Pancreas (tissue), 10 donors: ENCODE measurements around the gene CARD9. TPM values are rescaled to one million over a fixed set of nuclear protein-coding genes. Genes with fewer than 3 reads are reported as not detected.

Experiments used
- ATAC-seq, 4 donors: fragments of 200-7000 bp; cut with Tn5 transposase; one replicate each; pipeline versions ENCODE4 v1.8.0 to v1.9.1; 2020; ENCODE audit warnings: mild to moderate bottlenecking in 4 of 4, moderate library complexity in 4 of 4
- DNase-seq, 6 donors: peaks; one replicate each; pipeline ENCODE4 v3.0.0-alpha.2; 2020
- FAIRE-seq: peaks from 2 replicates; lab custom pipeline; 2012; peaks lifted over from hg19 to GRCh38; lab: Jason Lieb, UNC
- H3K27ac ChIP-seq, 4 donors: fragments of 200-600 bp; sonication (generic); 1 replicate in 3 of 4; 2 replicates in 1 of 4; pipeline versions ENCODE4 v1.5.0 to v1.8.0; 2020
- H3K27me3 ChIP-seq, 4 donors: fragments of 200-600 bp; one replicate each; pipeline ENCODE4 v1.8.0; 2021
- H3K36me3 ChIP-seq, 3 donors: fragments of 200-600 bp; sonication (generic) in 1 of 3; one replicate each; pipeline versions ENCODE4 v1.5.0 to v1.8.0; 2020 to 2021
- H3K4me1 ChIP-seq, 3 donors: fragments of 200-600 bp; one replicate each; pipeline ENCODE4 v1.8.0; 2021
- H3K4me3 ChIP-seq, 4 donors: fragments of 200-600 bp; sonication (generic) in 2 of 4; one replicate each; pipeline versions ENCODE4 v1.5.0 to v1.8.0; 2020 to 2021
- H3K9me3 ChIP-seq, 4 donors: fragments of 200-600 bp; one replicate each; pipeline ENCODE4 v1.8.0; 2021
- WGBS, 2 donors: extraction: QIAGEN DNeasy Blood & Tissue Kit; methylation state at CpG; one replicate each; pipeline ENCODE4 v1.1.7; 2013; 5-methylcytosine and 5-hydroxymethylcytosine counted together
- intact Hi-C, 3 donors: fragments of 100-400 bp; cut with DNase I; formaldehyde crosslinking; loops; one replicate each; pipeline versions ENCODE4 v1.11.1 to v1.14.2; 2022
- polyA plus RNA-seq, 2 donors: library from polyadenylated mRNA; stranded (reverse); fragments of 200-250 nt; gene quantifications; one replicate each; pipeline ENCODE4 v1.2.3, GENCODE V29; 2013
- total RNA-seq, 6 donors: library from RNA; stranded (reverse); fragmentation: NEBNext Ultra II Directional in 4 of 6; extraction: Animal tissue kit (Norgen Biotek cat#: 25700) in 4 of 6; gene quantifications; one replicate each; pipeline versions ENCODE4 v1.2.1 to v1.2.4, GENCODE V29; 2021 to 2023
- TF ChIP-seq, protein P1 (sequence below), 4 donors: fragments of 200-600 bp; sonication (generic) in 3 of 4; IDR thresholded peaks; one replicate each; pipeline versions ENCODE4 v1.5.0 to v1.8.0; 2021; ENCODE audit warnings: antibody characterized with exemption in 4 of 4
- donor health status: healthy with polysubstance abuse.
- donor health status: DM: no; HTN: no; CAD: no; lungs with moderate emphysema.
- donor health status: DM: no; HTN: no; CAD: no.
- donor health status: control.
- donor health status: control.
- donor health status: Bipolar disorder and iron deficiency.
- donor health status: DM: yes; HTN: yes; CAD: no.
- donor health status: DM: no; HTN: no; CAD: no.
- donor health status: DM: no; HTN: no; CAD: no.
- donor health status: DM: yes; HTN: yes; CAD: no.

The CARD9 gene
- total and polyA plus RNA-seq, 8 donors = 0.23 to 5.1 (median 1.1) TPM

DNA sequence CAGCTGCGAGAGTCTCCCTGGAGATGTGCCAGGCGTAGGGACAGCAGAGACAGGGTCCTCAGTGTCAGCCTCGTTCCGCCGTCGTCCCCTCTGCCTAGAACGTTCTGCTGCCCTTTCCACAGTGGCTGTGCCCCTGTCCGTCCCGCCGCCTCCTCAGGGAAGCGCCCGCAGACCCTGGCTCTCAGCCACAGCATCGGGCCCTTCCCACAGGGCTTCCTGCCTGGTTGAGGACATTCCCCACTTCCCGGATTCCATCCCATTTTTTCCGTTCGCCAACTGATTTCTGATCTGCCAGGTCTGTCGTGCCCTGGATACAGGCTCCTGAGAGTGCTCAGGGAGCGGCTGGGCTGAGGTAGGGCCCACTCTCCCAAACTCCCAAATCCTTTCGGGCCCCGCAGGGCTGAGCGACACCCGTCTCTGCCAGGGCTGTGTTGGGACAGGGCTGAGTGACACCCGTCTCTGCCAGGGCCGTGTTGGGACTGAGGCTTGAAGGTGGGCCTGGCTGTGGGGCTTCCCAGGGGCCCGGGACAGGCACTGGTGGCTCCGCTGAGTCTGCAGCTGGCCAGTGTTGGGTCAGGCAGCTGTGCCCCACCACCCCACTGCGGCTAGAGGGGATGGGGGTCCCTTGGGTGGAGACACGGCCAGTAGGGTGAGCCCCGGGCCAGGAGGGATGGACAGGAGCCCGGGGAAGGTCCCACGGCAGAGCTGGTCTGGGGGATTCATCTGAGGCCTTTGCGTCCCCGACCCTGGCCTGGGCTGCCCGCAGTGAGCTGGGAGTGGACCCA, 25.8 kb downstream of the CARD9 start:
- intact Hi-C loops = no loop called here
- Histone ChIP-seq H3K27me3 (no peaks in the 10 kb centered on the region), H3K4me3 (no peak overlapping the region), H3K36me3 (no peaks in the 10 kb centered on the region), H3K27ac (no peak overlapping the region), H3K9me3 (no peaks in the 10 kb centered on the region), H3K4me1 (peaks cover 0 to 3% (median 0%) of the 10 kb centered on the region in 3 donors)
- ATAC-seq = no peak
- FAIRE-seq = no peak
- DNase-seq = no peak
- WGBS, 2 donors = 78 to 85% methylated on average over 30 to 34 of the region's 34 CpGs
- TF ChIP-seq, protein P1, sequence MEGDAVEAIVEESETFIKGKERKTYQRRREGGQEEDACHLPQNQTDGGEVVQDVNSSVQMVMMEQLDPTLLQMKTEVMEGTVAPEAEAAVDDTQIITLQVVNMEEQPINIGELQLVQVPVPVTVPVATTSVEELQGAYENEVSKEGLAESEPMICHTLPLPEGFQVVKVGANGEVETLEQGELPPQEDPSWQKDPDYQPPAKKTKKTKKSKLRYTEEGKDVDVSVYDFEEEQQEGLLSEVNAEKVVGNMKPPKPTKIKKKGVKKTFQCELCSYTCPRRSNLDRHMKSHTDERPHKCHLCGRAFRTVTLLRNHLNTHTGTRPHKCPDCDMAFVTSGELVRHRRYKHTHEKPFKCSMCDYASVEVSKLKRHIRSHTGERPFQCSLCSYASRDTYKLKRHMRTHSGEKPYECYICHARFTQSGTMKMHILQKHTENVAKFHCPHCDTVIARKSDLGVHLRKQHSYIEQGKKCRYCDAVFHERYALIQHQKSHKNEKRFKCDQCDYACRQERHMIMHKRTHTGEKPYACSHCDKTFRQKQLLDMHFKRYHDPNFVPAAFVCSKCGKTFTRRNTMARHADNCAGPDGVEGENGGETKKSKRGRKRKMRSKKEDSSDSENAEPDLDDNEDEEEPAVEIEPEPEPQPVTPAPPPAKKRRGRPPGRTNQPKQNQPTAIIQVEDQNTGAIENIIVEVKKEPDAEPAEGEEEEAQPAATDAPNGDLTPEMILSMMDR (IDR thresholded peaks at IDR 0.05) = no peak

DNA sequence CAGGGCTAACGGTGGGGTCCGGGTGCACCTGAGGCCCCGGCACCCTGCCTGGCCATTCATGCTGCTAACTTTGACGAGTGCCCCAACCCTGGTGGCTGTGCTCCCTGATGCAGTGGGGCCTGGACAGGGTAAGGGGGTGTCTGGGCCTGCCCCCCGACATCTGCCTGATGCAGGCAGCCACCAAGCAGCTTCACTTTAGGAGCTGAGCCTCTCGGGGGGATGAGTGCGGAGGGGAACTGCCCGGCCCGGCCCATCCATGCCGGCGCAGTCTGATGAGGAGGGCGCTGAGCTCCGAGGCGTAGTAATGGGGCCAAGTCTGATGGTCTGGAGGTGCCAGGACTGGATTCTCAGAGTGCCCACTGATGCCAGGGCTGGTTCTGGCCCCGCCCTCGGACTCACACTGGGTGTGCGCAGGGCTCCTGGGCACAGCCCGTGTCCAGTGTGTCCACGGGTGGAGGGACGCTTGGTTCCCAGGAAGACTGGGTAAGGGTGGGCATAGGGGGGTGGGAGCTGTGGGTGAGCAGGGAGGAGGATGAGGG, 26.5 kb downstream of the CARD9 start:
- no peak for DNase-seq
- intact Hi-C loops = no loop called here
- FAIRE-seq = no peak
- WGBS, 2 donors = 89 to 94% methylated on average over 18 to 20 of the region's 20 CpGs
- no peaks in the 10 kb centered on the region for H3K27me3 ChIP-seq
- ATAC-seq = no peak
- H3K4me1 ChIP-seq = peaks cover 0 to 3% (median 0%) of the 10 kb centered on the region in 3 donors
- no peaks in the 10 kb centered on the region for H3K9me3 ChIP-seq
- TF ChIP-seq, protein P1 (IDR thresholded peaks at IDR 0.05) = no peak
- no peak overlapping the region for H3K4me3 ChIP-seq
- no peaks in the 10 kb centered on the region for H3K36me3 ChIP-seq
- no peak overlapping the region for H3K27ac ChIP-seq

DNA sequence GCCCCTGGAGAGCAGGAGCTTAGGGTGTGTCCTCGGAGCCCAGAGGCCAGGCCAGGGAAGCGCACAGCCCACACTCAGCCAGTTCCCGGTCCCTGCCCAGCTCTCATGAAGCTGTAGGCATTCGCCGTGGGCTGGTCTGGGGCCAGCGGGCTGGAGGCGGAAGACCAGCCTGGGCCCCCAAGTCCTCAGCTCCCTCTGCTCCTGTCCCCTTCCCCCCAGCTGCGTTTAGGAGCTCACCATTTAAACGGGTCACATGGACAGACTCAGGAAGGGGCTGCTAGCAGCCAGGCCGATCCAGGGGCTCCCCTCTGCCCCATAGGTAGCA, 27.4 kb downstream of the CARD9 start:
- no peak overlapping the region for H3K27ac ChIP-seq
- FAIRE-seq (no peak), DNase-seq (no peak), ATAC-seq (no peak)
- TF ChIP-seq, protein P1 (IDR thresholded peaks at IDR 0.05) = no peak
- WGBS, 2 donors = 62 to 66% methylated on average over 10 of the region's 10 CpGs
- intact Hi-C loops = no loop called here
- H3K4me3 ChIP-seq = no peak overlapping the region
- no peaks in the 10 kb centered on the region for H3K9me3 ChIP-seq
- no peaks in the 10 kb centered on the region for H3K36me3 ChIP-seq
- H3K27me3 ChIP-seq = no peaks in the 10 kb centered on the region
- peaks cover 0 to 7% (median 0%) of the 10 kb centered on the region in 3 donors for H3K4me1 ChIP-seq

DNA sequence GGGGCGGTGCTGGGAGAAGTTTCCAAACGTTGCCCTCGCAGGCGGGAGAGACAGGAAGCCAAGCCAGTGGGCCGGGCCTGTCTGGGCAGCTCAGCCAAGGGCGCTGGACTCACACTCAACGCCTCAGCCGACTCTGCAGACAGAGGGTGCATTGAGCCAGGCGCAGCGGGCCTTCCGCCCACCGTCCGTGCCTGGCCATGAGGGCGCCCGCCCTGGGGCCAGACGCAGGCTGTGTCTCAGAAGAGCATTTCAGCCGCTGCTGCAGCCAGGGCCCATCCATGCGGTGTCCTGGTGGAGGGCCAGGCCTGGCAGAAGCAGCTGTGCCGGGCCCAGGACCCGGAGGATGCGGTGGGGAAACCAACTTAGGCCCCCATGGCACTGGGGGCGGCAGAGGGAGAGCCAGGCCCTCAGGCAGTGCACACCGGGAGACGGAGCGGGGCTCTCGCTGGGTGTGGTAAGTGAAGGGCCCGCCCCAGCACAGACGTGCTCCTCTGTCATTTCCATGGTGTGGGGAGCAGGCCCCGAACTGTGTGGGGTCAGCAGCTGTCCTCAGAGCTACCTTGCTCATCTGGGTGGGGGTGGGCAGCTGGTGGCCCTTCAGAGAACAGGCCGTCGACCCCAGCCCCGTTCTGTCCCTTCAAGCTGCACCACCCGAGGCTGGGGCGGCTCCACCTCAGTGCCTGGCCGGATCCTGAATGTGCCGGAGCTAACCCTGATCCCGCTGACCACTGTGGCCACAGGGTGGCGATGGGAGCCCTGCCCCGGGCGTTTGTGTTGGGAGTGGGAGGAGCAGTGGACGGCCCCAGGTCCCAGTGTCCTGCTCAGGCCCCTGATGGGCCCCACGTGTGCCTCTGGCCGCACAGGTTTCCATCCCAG, 27.9 kb downstream of the CARD9 start:
- Histone ChIP-seq H3K27me3 (no peaks in the 10 kb centered on the region), H3K4me1 (peaks cover 4 to 13% (median 5%) of the 10 kb centered on the region in 3 donors), H3K4me3 (no peak overlapping the region), H3K36me3 (no peaks in the 10 kb centered on the region), H3K27ac (no peak overlapping the region), H3K9me3 (no peaks in the 10 kb centered on the region)
- intact Hi-C loops = no loop called here
- ATAC-seq (peak in 1 of 4 donors; percentile 26), FAIRE-seq (no peak), DNase-seq (peak in 1 of 6 donors; percentile 73)
- 68 to 72% methylated on average over 43 of the region's 43 CpGs for WGBS, 2 donors
- TF ChIP-seq, protein P1 (IDR thresholded peaks at IDR 0.05) = peak in 1 of 4 donors; percentile 15
